Measurements from ENCODE around the gene SERGEF.

DNA sequence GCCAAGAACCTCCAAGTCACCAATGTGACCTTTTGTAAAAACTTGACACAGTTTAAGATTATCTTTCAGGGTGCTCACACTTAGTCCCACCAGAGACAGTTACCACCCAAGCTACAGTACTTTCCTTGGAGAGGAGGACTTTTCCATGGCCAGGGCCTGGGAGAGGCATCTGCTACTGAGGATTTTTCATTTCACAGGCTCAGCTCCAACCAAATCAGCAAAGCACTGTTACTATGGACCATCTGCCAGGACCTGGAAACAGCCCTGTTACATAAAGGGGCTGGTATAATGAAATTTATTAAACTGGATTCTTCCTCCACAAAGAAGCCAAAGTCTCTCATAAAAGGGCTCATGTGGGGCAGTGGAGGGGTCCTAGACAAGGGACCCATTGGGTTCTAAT lies 38.6 kb downstream of the SERGEF start:
- TF ChIP-seq, protein P1, sequence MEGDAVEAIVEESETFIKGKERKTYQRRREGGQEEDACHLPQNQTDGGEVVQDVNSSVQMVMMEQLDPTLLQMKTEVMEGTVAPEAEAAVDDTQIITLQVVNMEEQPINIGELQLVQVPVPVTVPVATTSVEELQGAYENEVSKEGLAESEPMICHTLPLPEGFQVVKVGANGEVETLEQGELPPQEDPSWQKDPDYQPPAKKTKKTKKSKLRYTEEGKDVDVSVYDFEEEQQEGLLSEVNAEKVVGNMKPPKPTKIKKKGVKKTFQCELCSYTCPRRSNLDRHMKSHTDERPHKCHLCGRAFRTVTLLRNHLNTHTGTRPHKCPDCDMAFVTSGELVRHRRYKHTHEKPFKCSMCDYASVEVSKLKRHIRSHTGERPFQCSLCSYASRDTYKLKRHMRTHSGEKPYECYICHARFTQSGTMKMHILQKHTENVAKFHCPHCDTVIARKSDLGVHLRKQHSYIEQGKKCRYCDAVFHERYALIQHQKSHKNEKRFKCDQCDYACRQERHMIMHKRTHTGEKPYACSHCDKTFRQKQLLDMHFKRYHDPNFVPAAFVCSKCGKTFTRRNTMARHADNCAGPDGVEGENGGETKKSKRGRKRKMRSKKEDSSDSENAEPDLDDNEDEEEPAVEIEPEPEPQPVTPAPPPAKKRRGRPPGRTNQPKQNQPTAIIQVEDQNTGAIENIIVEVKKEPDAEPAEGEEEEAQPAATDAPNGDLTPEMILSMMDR (IDR thresholded peaks at IDR 0.05; ENCODE audit: insufficient read depth, low read depth, low read length): no peak
- no peak for TF ChIP-seq EZH2 (IDR thresholded peaks at IDR 0.05; ENCODE audit: insufficient read depth, low read length)

All from astrocyte (in vitro differentiated cells and primary cell).